HUES48 (cell line): ENCODE data around the gene CNTN5.

ENCODE experiments used
- H3K27ac ChIP-seq: one replicate; pipeline ENCODE4 v1.7.0; 2013; ENCODE audit warnings: low read depth, low read length, inconsistent platforms
- H3K27me3 ChIP-seq: 2 replicates; pipeline ENCODE4 v1.6.1; 2013; ENCODE audit warnings: mild to moderate bottlenecking, low read length; ENCODE audit not compliant: control insufficient read depth, insufficient read depth
- H3K36me3 ChIP-seq: 2 replicates; pipeline ENCODE4 v1.6.1; 2013; ENCODE audit warnings: low read length; ENCODE audit not compliant: control insufficient read depth, insufficient read depth
- H3K4me1 ChIP-seq: 2 replicates; pipeline ENCODE4 v1.6.1; 2013; ENCODE audit warnings: mild to moderate bottlenecking, low read length; ENCODE audit not compliant: control insufficient read depth, insufficient read depth
- H3K4me3 ChIP-seq: 2 replicates; pipeline ENCODE4 v1.5.1; 2013; ENCODE audit warnings: mild to moderate bottlenecking, low read depth, low read length
- H3K9ac ChIP-seq: 2 replicates; pipeline ENCODE4 v1.6.1; 2013; ENCODE audit warnings: mild to moderate bottlenecking, low read depth, low read length, moderate library complexity
- H3K9me3 ChIP-seq: 2 replicates; pipeline ENCODE4 v1.6.1; 2013; ENCODE audit warnings: low read length; ENCODE audit not compliant: control insufficient read depth, insufficient read depth

CNTN5 gene

DNA sequence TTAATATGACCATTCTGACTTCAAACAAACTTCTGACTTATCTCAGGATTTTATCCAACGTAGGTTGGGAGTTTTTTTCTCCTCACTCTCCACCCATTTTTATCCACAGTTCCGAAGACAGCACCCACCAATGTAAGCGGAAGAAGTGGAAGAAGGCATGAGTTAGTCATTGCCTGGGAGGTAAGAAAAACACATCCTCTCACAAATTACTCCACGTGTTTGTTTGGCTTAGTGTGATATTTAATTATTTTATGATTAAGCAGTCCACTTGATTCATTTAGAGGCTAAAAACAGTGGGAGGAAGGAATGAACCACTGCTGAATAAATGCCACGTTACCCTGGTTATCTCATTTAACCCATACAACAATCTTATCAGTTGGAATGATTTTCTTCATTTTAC lies 1276.8 kb downstream of the CNTN5 start:
- H3K9ac ChIP-seq, result no peak overlapping the region
- H3K27me3 ChIP-seq, result no peaks in the 10 kb centered on the region
- no peaks in the 10 kb centered on the region for H3K36me3 ChIP-seq
- H3K27ac ChIP-seq, result no peak overlapping the region
- no peak overlapping the region for H3K4me3 ChIP-seq
- H3K9me3 ChIP-seq, result no peaks in the 10 kb centered on the region
- H3K4me1 ChIP-seq, result peaks cover 31% of the 10 kb centered on the region

GRCh38 chr11:100302824-100303223 lies 1282.1 kb downstream of the CNTN5 start:
- no peaks in the 10 kb centered on the region for H3K9me3 ChIP-seq
- H3K4me3 ChIP-seq, result no peak overlapping the region
- H3K27ac ChIP-seq, result no peak overlapping the region
- no peaks in the 10 kb centered on the region for H3K27me3 ChIP-seq
- no peak overlapping the region for H3K9ac ChIP-seq
- peaks cover 6% of the 10 kb centered on the region; the same call in 1 of the 2 replicates for H3K4me1 ChIP-seq
- H3K36me3 ChIP-seq, result no peaks in the 10 kb centered on the region

- Histone ChIP-seq H3K27ac (no peak overlapping the region), H3K27me3 (no peaks in the 10 kb centered on the region), H3K9ac (no peak overlapping the region), H3K9me3 (no peaks in the 10 kb centered on the region), H3K4me1 (no peaks in the 10 kb centered on the region), H3K36me3 (no peaks in the 10 kb centered on the region), H3K4me3 (no peak overlapping the region)
Measured at GRCh38 chr11:100303897-100304296, 1283.1 kb downstream of the CNTN5 start.

DNA sequence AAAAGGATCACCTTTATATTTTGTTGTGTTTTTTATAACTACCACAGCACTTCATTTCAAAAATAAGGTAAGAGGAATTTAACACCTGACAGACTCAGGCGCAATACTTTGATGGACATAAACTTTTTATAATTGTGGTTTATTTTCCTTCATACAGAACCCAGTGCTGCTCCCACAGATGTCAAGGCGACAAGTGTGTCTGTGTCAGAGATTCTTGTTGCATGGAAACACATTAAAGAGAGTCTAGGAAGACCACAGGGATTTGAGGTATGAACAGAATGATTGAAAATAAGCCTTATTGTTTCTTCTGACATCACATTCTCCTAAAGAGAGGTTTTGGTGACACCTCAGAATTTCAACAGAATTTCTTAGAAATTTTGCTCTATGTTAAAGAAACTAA lies 1287.5 kb downstream of the CNTN5 start:
- H3K27ac ChIP-seq, result no peak overlapping the region
- no peak overlapping the region for H3K9ac ChIP-seq
- no peaks in the 10 kb centered on the region for H3K36me3 ChIP-seq
- H3K4me1 ChIP-seq, result no peaks in the 10 kb centered on the region
- H3K4me3 ChIP-seq, result no peak overlapping the region
- no peaks in the 10 kb centered on the region for H3K27me3 ChIP-seq
- no peaks in the 10 kb centered on the region for H3K9me3 ChIP-seq

- H3K9ac ChIP-seq, result no peak overlapping the region
- no peaks in the 10 kb centered on the region for H3K36me3 ChIP-seq
- no peak overlapping the region for H3K27ac ChIP-seq
- no peaks in the 10 kb centered on the region for H3K4me1 ChIP-seq
- no peaks in the 10 kb centered on the region for H3K27me3 ChIP-seq
- no peak overlapping the region for H3K4me3 ChIP-seq
- H3K9me3 ChIP-seq, result no peaks in the 10 kb centered on the region
Measured at GRCh38 chr11:100315946-100316345, 1295.2 kb downstream of the CNTN5 start.

- no peaks in the 10 kb centered on the region for H3K27me3 ChIP-seq
- no peaks in the 10 kb centered on the region for H3K4me1 ChIP-seq
- no peak overlapping the region for H3K9ac ChIP-seq
- no peaks in the 10 kb centered on the region for H3K9me3 ChIP-seq
- H3K27ac ChIP-seq, result no peak overlapping the region
- no peaks in the 10 kb centered on the region for H3K36me3 ChIP-seq
- H3K4me3 ChIP-seq, result no peak overlapping the region
Measured at GRCh38 chr11:100316952-100317351, 1296.2 kb downstream of the CNTN5 start.

GRCh38 chr11:100319691-100320090 lies 1298.9 kb downstream of the CNTN5 start:
- Histone ChIP-seq H3K36me3 (no peaks in the 10 kb centered on the region), H3K4me1 (no peaks in the 10 kb centered on the region), H3K9ac (no peak overlapping the region), H3K27ac (no peak overlapping the region), H3K9me3 (no peaks in the 10 kb centered on the region), H3K27me3 (no peaks in the 10 kb centered on the region), H3K4me3 (no peak overlapping the region)

GRCh38 chr11:100328626-100329340 lies 1308.0 kb downstream of the CNTN5 start:
- no peak overlapping the region for H3K4me3 ChIP-seq
- H3K27ac ChIP-seq, result no peak overlapping the region
- H3K27me3 ChIP-seq, result no peaks in the 10 kb centered on the region

DNA sequence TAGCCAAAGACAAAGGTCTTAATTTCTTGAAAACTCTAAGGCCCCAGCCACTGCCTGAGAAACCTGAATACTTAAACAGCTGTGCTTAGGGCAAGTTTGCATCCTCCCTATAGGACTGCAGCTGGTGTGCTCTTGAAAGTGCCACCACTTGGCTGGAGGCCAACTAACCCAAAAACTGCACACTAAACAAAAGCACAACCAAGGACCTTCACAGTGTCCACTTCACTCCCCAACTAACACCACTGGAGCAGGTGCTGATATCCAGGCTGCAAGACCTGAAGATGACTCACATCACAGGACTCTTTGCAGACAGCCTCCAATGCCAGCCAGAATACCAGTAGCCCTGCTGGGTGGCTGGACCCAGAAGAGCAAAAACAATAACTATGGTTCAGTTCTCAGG lies 1308.6 kb downstream of the CNTN5 start:
- Histone ChIP-seq H3K27me3 (no peaks in the 10 kb centered on the region), H3K27ac (no peak overlapping the region), H3K4me1 (no peaks in the 10 kb centered on the region), H3K9me3 (no peaks in the 10 kb centered on the region), H3K4me3 (no peak overlapping the region), H3K36me3 (no peaks in the 10 kb centered on the region), H3K9ac (no peak overlapping the region)

More at GRCh38 chr11:100328626-100329340, 1308.0 kb downstream of the CNTN5 start:
- no peaks in the 10 kb centered on the region for H3K36me3 ChIP-seq
- no peak overlapping the region for H3K9ac ChIP-seq
- no peaks in the 10 kb centered on the region for H3K9me3 ChIP-seq
- H3K4me1 ChIP-seq, result no peaks in the 10 kb centered on the region

GRCh38 chr11:100336873-100337272 lies 1316.1 kb downstream of the CNTN5 start:
- H3K27ac ChIP-seq, result no peak overlapping the region
- no peak overlapping the region for H3K4me3 ChIP-seq
- no peak overlapping the region for H3K9ac ChIP-seq
- 0 out of 2 replicates have a peak, but pooled peaks cover 4% of the 10 kb centered on the region for H3K4me1 ChIP-seq
- no peaks in the 10 kb centered on the region for H3K36me3 ChIP-seq
- no peaks in the 10 kb centered on the region for H3K27me3 ChIP-seq
- H3K9me3 ChIP-seq, result no peaks in the 10 kb centered on the region

DNA sequence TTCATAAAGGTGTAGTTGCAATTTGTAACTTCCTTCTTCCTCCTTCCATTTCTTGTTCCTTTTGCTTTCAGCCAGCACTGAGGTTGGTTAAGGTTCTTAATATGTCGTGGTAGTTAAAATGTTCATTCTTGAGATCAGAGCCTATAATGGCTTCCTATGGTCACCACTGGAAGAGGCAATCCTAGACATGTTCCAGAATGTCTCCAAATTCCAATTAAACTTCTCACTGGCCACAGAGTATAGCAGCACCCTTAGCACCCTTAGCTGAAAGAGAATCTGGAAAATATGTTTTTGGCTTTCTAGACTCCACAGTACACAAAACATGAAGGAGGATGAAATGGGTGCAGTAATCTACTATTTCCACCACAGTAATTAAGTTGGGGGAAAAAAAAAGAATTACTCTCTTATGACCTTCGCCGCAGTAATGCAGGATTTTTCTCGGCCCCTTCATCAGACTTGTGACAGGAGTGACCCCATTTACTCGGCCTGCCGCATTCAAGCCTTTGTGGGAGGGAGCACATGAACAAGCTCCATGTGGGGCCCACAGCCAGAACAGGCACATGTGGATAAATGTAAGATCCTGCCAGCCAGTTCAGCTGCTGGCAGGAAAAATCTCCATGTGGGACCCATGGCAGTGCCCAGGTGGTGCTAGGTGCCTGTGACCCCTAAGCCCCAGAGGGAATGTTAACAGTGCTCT lies 1317.5 kb downstream of the CNTN5 start:
- H3K9me3 ChIP-seq, result no peaks in the 10 kb centered on the region
- no peak overlapping the region for H3K4me3 ChIP-seq
- H3K4me1 ChIP-seq, result 0 out of 2 replicates have a peak, but pooled peaks cover 4% of the 10 kb centered on the region
- H3K36me3 ChIP-seq, result no peaks in the 10 kb centered on the region
- H3K27me3 ChIP-seq, result no peaks in the 10 kb centered on the region
- no peak overlapping the region for H3K9ac ChIP-seq
- H3K27ac ChIP-seq, result no peak overlapping the region
